Amniotic epithelial cell (primary cell): ENCODE results near the gene AMELX.

Experiments
- DNase-seq: peaks from one replicate; pipeline ENCODE4 v3.0.0-alpha.2; 2010; ENCODE audit warnings: low read depth

The AMELX gene

GRCh38 chrX:11309220-11309619 lies 16.0 kb downstream of the AMELX start:
- peak; percentile 16 for DNase-seq

GRCh38 chrX:11311706-11312105 lies 18.5 kb downstream of the AMELX start:
- no peak for DNase-seq

- DNase-seq: peak; percentile 67
Observed at GRCh38 chrX:11319806-11320520, 26.8 kb downstream of the AMELX start.

- DNase-seq: peak; percentile 38
Observed at GRCh38 chrX:11321986-11322385, 28.8 kb downstream of the AMELX start.

- no peak for DNase-seq
Observed at GRCh38 chrX:11328134-11328533, 34.9 kb downstream of the AMELX start.

- DNase-seq: peak; percentile 23
Observed at GRCh38 chrX:11329021-11329420, 35.8 kb downstream of the AMELX start.

GRCh38 chrX:11331788-11332187 lies 38.6 kb downstream of the AMELX start:
- DNase-seq: no peak

GRCh38 chrX:11334165-11334564 lies 41.0 kb downstream of the AMELX start:
- peak; percentile 10 for DNase-seq

GRCh38 chrX:11336201-11336600 lies 43.0 kb downstream of the AMELX start:
- no peak for DNase-seq

- DNase-seq: no peak
Observed at GRCh38 chrX:11337292-11338009, 44.2 kb downstream of the AMELX start.

GRCh38 chrX:11341274-11342201 lies 48.3 kb downstream of the AMELX start:
- DNase-seq: peak; percentile 93

- no peak for DNase-seq
Observed at GRCh38 chrX:11342673-11343072, 49.5 kb downstream of the AMELX start.

GRCh38 chrX:11346121-11346682 lies 53.0 kb downstream of the AMELX start:
- no peak for DNase-seq

- no peak for DNase-seq
Observed at GRCh38 chrX:11347300-11347699, 54.1 kb downstream of the AMELX start.

- DNase-seq: no peak
Observed at GRCh38 chrX:11349020-11349419, 55.8 kb downstream of the AMELX start.

GRCh38 chrX:11349661-11350337 lies 56.6 kb downstream of the AMELX start:
- no peak for DNase-seq
